ENCODE measurements around the gene CWF19L1.
A peak's percentile ranks its signal among the peaks of the same experiment; 100 is the strongest.

The CWF19L1 gene

DNA sequence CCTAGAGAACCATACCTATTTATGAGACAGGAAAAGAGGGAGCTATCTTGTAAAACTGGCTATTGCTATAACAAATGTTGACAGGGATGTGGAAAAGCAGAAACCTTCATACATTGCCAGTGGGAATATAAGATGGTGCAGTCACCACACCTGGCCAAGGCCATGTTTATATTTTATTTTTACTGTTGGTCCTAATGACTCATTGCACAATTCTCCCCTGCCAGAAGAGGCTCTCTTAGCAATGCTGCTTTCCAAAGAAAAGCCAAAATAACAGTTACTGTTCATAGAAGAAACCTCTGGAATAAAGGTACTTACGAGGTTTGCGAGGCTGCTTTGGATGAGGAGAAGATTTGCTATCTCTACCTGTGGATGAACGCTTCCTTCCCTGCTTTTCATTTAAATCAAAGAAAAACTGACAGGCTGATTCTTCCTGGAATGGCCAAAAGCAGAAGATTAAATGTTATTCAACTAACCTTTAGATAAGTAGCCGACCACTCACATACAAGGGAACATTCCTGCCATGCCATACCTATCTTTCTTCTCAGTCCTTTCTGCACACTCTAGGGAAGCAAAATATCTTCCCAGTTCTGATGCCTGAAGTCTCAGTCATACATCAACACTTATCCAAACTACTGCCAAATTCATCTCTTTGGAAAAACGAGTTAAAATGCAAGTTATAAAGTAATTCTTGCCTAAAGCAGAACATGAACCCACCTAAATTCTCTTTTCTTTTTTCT lies 21.8 kb downstream of the CWF19L1 start:
- DNase-seq = no peak

DNA sequence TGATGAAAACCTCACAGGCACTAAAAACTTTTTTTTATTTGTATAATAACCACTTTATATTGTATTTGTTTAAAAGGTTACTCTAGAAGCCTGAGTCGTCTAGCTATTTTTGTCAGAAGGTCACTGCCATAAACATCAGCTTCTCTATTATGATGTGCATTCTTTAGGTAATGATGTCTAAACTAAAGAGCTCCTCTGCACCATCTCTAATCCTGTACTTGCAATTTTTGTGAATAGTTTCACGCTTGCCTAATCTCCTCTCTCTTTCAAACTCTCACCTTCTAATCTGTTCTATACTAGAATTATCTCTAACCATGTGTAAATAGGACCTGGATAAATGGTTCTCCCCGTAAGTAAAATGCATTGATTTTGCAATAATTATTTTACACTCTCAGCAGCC lies 27.6 kb downstream of the CWF19L1 start:
- no peak for DNase-seq

DNA sequence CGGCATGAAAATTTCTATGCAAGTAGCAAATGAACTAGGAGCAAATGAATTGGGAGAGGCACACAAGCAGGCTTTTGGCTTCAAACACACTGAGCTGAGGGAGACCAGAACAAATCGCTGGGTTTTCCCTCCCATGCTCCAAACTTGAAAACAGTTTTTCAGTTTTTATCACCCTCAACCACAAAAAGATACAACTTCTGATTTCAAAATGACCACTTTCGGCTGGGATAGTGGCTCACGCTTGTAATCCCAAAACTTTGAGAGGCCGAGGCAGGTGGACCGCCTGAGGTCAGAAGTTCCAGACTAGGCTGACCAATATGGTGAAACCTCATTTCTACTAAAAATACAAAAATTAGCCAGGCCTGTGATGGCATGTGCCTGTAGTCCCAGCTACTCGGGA lies 29.0 kb downstream of the CWF19L1 start:
- DNase-seq = no peak

DNA sequence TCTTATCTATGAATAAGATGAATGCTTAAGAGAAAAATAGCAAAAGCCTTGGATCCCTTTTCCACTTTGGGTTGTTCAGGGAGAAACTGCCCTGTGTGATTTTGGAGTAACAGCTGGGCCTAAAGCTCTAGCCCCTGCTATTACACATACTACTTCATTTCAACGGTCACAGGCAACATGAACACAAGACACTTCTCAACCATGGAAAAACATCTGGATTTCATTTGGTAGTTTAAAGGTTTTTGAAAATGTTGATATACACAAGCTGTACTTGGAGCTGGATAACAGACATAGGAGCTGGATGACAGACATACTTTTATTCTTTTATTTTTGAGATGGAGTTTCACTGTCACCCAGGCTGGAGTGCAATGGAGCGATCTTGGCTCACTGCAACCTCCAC lies 35.3 kb downstream of the CWF19L1 start:
- no peak for DNase-seq

DNA sequence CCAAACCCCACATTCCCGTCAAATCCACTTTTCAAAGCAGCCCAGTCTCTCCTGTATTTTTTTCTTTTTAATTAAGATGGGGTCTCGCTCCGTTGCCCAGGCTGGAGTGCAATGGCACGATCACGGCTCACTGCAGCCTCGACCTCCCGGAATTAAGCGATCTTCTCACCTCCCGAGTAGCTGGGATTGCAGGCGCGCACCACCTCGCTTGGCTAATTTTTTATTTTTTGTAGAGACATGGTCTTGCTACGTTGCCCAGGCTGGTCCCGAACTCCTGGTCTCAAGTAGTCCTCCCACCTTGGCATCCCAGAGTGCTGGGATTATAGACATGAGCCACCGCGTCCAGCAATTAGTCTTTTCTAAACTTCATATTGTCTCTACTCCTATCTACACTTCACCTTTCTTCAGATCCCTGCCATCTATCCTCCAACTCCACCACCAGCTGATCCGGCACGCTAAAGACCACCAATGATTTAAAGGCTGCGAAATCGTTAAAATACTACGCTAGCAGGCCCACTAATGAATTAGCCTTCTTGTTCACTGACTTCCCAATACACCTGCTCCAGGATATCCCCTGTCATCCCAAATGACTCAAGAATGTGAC lies 37.5 kb downstream of the CWF19L1 start:
- no peak for DNase-seq

DNA sequence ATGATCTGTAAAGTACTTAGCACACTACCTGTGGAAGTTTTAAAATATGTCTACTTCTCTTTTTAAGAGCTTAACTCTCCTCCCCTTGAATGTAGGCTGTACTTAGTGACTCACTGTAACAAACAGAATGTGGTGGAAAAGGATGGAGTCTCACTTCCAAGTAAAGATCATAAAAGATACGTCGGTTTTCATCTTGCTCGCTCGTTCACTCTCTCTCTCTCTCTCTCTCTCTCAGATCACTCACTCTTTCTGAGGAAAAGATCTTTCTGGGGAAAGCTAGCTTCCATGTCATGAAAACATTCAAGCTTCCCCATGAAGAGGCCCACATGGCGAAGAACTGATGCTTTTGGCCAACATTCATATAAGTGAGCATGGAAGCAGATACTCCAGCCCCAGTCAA lies 43.6 kb downstream of the CWF19L1 start:
- DNase-seq = no peak

DNA sequence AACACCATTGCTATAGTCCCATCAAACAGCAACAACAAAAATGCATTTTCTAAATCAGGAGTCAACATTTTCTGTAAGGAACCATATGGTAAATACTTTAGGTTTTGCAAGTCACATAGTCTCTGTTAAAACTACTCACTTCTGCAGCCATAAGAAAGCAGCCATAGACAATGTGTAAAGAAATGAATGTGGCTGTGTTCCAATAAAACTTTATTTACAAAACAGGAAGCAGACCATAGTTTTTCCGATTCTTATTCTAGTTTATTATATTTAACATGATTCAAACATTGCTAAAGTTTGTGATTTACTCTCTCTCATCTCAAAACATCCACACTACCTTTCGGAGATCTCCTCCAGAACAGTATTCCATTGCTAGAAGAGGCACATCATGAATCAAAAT lies 44.9 kb downstream of the CWF19L1 start:
- DNase-seq = no peak

DNA sequence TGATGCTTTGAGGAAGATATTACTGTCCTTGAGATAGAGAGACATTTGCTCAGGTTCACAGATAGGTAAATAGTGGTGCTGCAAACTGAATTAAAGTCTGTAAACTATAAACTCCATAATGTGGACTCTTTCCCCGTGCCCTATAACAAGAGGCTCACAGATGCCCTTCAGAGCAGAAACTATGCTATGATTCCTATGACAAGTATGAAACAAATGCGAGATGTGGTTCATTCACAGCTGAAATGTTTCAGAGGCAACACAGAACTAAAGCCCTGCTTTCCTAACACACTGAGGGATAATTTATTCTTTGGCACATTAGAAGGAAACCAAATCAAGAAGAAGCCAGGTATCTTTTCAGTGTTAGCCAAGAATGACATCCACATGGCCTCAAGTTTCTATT lies 51.4 kb downstream of the CWF19L1 start:
- DNase-seq = no peak

DNA sequence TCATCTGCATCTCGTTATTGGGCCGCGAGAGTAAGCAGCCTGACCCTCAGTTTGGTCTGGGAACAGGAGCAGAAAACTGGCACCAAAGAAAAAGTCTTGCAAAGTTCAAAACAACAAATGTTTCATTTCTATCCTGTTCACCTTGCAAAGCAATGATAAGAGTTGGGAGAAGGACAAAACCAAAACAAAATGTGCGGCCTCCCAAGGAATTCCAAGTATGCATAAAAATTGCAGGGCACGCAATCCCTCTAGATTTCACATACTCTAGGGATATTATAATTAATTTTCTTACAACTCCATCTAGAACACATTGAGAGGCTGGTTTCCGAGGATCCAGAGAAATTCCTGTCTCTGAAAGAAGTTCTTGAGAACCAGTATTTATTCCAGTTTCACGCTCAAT lies 58.1 kb downstream of the CWF19L1 start:
- no peak for DNase-seq

DNA sequence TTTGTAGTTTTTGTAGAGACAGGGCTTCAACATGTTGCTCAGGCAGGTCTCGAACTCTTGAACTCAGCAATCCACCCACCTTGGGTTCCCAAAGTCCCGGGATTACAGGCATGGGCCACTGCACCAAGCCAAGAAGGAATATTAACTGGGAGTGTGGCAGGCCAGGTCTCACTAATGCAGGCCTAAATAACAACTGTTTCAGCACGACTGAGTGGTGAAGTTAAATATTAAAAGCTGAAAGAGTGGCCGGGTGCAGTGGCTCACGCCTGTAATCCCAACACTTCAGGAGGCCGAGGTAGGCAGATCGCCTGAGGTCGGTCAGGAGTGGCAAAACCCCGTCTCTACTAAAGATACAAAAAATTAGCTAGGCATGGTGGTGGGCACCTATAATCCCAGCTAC lies 59.2 kb downstream of the CWF19L1 start:
- no peak for DNase-seq

DNA sequence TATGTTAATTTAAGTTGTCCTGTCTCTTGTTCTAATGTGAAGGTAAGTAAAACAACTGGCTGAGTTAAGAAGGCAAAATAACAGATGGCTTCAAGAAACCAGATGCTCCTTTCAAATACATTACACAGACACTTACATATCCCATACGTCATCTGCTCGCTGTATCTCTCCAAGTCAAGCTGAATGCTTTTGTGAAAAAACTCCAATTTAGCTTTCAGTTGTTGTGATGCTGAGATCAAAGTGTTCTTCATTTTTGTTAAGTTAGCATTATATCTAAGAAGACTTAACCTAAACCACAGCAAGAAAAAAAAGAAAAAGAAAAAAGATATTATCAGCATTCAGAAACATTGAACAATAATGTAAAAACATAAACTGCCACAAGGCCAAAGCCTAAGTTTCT lies 63.1 kb downstream of the CWF19L1 start:
- no peak for DNase-seq

DNA sequence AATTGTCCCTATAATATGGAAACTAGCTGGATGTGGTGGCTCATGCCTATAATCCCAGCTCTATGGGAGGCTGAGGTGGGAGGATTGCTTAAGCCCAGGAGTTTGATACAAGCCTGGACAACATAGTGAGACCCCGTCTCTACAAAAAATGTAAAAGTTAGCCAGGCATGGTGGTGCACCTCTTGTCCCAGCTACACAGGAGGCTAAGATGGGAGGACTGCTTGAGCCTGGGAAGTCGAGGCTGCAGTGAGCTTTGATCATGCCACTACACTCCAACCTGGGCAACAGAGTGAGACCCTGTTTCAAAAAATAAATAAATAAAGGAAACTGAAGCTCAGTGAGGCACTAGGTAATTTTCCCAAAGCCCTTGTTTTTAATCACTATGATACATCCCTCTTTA lies 65.9 kb downstream of the CWF19L1 start:
- DNase-seq = no peak

DNA sequence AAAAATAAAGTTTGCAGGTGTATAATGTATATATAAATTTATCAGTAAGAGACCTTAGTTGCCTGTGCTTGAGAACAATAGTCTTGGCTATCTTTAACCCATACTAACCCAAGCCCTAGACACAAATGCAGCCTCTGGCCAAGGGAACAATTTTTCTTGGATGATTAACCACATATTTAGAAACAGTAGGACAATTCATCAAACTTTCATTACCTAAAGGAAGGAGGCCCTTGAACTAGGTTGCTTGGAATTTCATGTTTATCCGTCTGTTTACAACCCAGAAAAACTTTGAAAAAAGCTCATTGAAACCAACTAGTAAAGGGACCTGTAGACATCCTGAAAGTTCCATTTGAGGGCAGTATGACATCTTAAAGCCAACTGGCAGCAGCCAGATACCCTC lies 72.7 kb downstream of the CWF19L1 start:
- no peak for DNase-seq

DNA sequence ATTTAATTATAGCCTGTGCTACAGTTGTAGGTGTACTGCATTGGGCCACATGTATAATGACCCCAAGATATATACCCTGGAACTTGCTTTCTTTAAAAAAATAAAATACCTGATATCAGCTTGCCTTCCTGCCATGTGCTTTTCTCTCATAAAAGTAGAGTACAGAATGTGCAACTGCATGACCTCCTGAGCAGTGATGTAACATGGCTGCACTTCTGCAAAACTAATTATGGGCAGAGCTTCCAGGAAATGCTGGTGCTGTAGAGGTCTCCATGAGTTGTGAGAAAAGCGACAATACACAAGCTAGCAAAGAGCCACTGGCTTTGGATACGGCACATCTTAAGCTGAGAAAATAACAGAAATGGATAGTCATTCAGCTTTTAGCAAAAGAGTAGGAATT lies 75.1 kb downstream of the CWF19L1 start:
- DNase-seq = no peak

DNA sequence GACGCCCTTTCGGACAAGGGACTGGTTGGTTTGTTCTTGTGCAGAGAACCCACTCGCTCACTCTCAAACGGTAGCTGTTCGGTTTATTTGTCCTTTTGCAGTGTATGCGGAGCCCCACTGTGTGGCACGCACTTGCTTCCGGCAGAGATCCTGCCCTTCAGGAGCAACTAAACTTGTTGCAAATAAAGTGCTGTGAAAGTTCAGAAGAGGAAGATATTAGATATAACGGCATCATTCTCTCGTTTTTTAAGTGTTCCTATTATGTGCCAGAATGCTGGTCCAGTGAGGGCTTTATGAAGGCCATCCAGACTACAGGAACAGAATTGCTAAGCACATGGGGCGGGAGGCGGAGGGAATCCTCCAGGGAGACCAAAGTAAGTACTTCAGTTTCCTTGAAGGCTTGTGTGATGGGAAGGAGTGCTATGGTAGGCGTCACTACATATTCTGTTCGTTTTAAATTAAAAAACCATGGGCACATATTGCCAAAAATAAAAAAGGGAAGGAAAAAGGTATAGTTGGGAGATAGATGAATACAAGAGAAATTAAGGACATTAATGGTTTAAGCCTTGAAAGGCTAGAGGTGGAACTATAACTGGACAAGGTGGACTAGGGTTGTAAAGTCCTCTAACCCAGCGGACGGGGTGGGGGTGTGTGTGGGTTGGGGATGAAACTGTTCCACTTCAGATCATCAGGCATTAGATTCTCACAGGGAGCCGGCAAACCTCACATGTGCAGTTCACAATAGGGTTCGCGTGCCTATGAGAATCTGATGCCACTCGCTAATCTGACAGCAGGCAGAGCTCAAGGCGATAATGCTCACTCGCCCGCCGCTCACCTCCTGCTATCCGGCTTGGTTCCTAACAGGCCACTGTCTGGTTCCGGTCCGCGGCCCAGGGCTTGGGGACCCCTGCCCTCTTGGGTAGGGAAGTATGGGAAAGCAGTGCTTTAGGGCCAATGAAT lies 80.9 kb downstream of the CWF19L1 start:
- DNase-seq = peak; percentile 15

DNA sequence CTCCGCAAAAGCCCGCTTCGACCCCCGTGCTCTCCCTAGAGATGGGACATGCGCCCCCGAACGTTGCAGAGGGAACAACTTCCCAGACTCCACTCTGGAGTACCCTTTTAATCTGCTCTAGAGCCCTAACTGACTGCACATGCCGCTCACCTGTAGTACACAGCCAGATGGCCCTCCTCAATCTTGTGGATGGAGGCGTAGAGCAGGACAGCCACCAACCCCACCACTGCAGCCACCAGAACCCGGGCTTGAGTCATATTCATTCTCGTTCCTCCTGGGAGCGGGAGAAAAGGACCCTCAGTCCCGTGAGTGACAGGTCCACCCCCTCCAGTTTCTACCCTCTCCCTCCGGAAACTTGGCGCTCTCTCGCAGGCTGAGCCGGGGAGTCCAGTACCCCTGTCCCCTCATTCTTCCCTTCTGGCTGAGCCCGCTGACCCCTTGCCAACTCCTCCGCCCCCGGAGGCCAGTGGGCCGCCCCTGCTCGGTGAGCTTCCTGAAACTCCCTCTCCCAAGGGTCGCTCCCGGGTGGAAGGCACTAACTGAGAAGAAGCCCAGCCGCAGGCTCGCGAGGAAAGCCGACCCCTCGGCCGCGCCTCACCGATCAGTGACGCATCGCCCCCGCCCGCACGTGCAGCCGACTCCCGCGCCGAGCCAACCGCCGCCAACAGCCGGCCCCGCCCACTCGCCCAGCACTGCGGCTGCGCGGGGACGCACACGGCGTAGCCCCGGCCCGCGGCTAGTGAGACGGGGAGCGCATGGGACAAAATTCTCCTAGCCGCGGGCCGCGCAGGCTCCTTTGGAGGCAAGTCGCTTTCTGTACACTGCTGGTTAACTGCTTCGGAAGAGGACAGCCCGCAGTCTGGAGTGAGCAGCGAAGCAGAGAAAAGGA lies 81.8 kb downstream of the CWF19L1 start, which contains the start of gene ERLIN1:
Gene ERLIN1 (minus strand): TSS at position 666 of the 889 bp plus-strand sequence. CDS start 403 bp downstream, at position 263.
- DNase-seq = peak; percentile 96

DNA sequence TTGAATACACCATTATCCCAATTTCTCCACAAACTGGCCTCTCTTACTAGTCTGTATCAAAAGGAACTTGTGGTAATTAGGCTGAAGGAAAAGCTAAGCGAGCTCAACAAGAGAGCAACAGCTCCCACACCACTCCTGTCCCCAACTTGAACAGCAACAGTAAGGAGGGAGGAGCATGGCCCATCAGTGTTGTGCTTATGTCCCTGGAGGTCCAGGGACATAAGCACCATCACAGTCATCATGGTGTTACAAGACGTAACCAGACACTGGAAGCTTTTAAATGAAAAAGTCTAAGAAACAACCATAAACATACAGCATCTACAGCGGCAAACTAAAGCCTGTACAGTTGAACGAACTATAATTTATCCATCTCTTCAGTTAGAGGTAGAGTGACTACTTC lies 82.6 kb downstream of the CWF19L1 start:
- DNase-seq = no peak

DNA sequence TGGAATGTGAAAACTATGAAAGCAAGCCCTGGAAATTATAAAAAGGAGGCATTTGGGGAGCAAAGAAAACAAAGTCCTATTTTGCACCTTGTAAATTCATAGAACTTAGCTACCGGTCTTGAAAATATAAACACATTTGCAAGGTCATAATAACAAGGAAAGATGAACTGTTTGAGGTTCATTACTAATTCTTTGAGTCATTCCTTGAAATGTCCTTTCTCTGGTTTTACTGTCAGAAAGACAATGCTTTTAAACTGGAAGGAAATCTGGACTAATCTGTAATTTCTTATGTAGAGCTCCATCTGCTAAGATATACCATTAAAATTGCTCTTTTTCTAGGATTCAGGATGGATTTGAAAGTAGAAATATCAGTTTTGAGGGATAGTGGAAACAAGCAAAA lies 83.0 kb downstream of the CWF19L1 start:
- no peak for DNase-seq

DNA sequence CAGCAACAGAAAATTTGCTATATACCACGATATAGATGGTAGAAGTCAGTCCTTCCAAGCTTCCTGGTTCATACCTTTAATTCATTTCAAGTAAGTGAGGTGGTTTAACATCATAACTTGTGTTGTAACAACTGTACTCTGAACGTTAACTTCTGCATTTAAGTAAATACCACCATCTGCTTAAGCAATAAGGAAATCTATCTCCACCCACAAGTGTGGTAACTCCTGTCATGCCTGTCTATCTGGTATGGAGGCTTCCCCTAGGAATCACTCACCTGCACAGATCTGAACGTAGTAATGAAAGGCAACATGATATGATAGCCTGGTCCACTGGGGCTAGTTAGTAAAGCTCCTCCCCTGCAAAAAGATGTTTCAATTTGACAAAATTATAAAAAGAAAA lies 84.0 kb downstream of the CWF19L1 start:
- DNase-seq = no peak

DNA sequence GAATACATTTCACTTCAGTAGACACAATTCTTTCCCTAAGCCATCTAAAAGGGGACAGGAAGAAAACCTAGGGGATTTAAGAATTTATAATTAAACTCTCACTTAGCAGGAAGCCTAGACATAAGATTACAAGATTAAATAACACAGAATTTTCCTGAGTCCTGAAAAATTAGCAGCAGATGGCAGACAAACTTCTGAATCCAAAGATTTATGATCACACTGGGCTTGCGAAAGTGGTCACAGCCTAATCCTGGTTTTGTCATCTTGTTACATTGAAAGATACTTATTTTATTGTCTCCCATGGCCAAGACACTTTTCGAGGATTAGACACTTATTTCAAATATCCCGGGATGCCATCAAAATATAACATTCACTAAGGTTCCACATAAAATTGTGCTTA lies 84.5 kb downstream of the CWF19L1 start:
- no peak for DNase-seq
